Lower leg skin (tissue), 4 donors: ENCODE results near the gene HSD17B11. TPM values are rescaled to one million over a fixed set of nuclear protein-coding genes. Genes with fewer than 3 reads are reported as not detected.
"Not testable (repeated sequence)": the region's sequence is repeated elsewhere in the genome, so short reads cannot be mapped to it uniquely, and the experiment has no call there.

Experiments used
- DNase-seq, 2 donors: peaks; one replicate each; pipeline ENCODE4 v3.0.0-alpha.2; 2019; ENCODE audit warnings: low spot score in 2 of 2
- H3K4me3 ChIP-seq: fragments of 200-600 bp; sonication (generic); 2 replicates; pipeline ENCODE4 v1.5.1; 2017; ENCODE audit warnings: mild to moderate bottlenecking, low read depth; ENCODE audit not compliant: poor library complexity, severe bottlenecking
- CTCF ChIP-seq, 3 donors: fragments of 450-650 bp; IDR thresholded peaks; one replicate each; pipeline ENCODE4 v1.5.1; 2016; ENCODE audit warnings: antibody characterized with exemption in 3 of 3, mild to moderate bottlenecking in 3 of 3, moderate library complexity in 2 of 3
- POLR2A ChIP-seq, 2 donors: fragments of 450-650 bp; IDR thresholded peaks; one replicate each; pipeline ENCODE4 v1.6.1; 2016 to 2017; ENCODE audit warnings: antibody characterized with exemption in 2 of 2, mild to moderate bottlenecking in 1 of 2, moderate library complexity in 1 of 2
- WGBS, 2 donors: methylation state at CpG; one replicate each; pipeline ENCODE4 v1.1.5; 2018; 5-methylcytosine and 5-hydroxymethylcytosine counted together
- intact Hi-C: fragments of 100-400 bp; cut with DNase I; formaldehyde crosslinking; loops from one replicate; pipeline ENCODE4 v1.15.0; 2023; ENCODE audit warnings: low total_unique reads
- total RNA-seq, 4 donors: library from RNA; depleted of rRNA; stranded (reverse); fragments of >200 nt; gene quantifications; one replicate each; pipeline ENCODE4 v1.1.0, GENCODE V29; 2016

Gene HSD17B11
- total RNA-seq, 4 donors from 2014 or later, result 15.3 to 33.6 (median 23.2) TPM

GRCh38 chr4:87345139-87345538, 45.8 kb downstream of the HSD17B11 start:
- DNase-seq, result no peak
- intact Hi-C loops, result no loop called here
- TF ChIP-seq CTCF (IDR thresholded peaks at IDR 0.05) (no peak), POLR2A (IDR thresholded peaks at IDR 0.05) (no peak)
- H3K4me3 ChIP-seq, result no peak overlapping the region

DNA sequence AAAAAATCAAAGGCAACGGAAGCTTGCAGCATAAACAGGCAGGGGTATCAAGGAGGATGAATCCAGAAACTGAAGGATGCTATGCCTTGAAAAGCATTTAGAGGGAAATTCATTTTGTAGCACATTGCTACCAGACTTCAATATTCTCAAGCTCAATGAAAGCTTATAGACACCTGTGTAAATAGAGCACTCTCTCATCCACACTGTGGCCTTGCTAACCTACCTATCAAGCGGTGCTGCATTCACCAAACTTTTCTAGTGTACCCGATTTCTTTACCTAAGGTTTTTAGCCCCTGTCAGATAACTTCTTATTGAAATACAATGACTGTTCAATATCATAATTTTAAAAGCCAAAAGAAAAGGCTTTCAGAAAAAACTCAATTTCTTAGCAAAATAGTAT, 48.1 kb downstream of the HSD17B11 start:
- WGBS, 2 donors, result 95 to 99% methylated on average over 3 of the region's 3 CpGs
- DNase-seq, result no peak
- H3K4me3 ChIP-seq, result no peak overlapping the region
- intact Hi-C loops, result no loop called here
- TF ChIP-seq CTCF (IDR thresholded peaks at IDR 0.05), result no peak
- TF ChIP-seq POLR2A (IDR thresholded peaks at IDR 0.05), result no peak

GRCh38 chr4:87341954-87342635, 48.9 kb downstream of the HSD17B11 start:
- WGBS, 2 donors, result 48 to 56% methylated on average over 8 of the region's 8 CpGs
- intact Hi-C loops, H3K4me3 ChIP-seq, DNase-seq: not testable (repeated sequence)

DNA sequence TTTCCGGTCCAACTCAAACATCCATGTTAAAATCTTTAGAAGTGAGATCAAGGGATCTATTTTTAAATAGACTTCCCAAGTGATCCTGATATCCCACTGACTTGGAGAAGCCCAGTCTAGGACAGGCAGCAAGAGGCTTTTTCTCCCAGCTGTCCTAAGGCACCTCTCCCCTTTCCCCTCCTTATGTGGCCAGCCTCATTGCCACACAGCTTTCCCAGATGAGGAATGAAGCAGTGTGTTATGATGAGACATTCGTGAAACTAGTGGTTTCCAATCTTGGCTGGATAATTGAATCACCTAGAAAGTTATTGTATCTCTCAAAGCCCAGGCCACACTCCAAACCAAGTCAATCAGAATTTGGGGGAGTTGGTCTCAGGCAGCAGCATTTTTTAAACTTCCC, 51.5 kb downstream of the HSD17B11 start:
- 76 to 83% methylated on average over 2 of the region's 2 CpGs for whole genome bisulfite sequencing, 2 donors
- intact Hi-C loops, result no loop called here
- DNase-seq, result no peak
- TF ChIP-seq CTCF (IDR thresholded peaks at IDR 0.05), result no peak
- no peak for TF ChIP-seq POLR2A (IDR thresholded peaks at IDR 0.05)
- no peak overlapping the region for H3K4me3 ChIP-seq

- WGBS, 2 donors, result 87 to 88% methylated on average over 1 of the region's 1 CpG
- DNase-seq, result no peak
- intact Hi-C loops, result no loop called here
- no peak for TF ChIP-seq POLR2A (IDR thresholded peaks at IDR 0.05)
- TF ChIP-seq CTCF (IDR thresholded peaks at IDR 0.05), result no peak
- H3K4me3 ChIP-seq, result no peak overlapping the region
These were observed 53.6 kb downstream of the HSD17B11 start for GRCh38 chr4:87337361-87337760.

DNA sequence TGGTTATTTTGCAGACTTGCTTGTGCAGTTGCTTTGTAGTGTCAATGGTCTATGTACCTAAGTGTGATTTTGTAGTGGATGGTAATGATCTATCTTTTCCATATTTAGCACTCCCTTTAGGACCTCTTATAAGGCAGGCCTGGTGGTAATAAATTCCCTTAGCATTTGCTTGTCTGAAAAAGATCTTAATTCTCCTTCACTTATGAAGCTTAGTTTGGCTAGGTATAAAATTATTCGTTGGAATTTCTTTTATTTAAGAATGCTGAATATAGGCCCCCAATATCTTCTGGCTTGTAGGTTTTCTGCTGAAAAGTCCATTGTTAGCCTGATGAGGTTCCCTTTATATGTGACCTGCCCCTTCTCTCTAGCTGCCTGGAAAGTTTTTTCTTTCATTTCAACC, 57.7 kb downstream of the HSD17B11 start:
- no peak overlapping the region for H3K4me3 ChIP-seq
- intact Hi-C loops, result no loop called here
- no peak for TF ChIP-seq POLR2A (IDR thresholded peaks at IDR 0.05)
- TF ChIP-seq CTCF (IDR thresholded peaks at IDR 0.05), result no peak
- DNase-seq, result no peak
- 97 to 100% methylated on average over 1 of the region's 1 CpG for WGBS, 2 donors
